HG02642 (cell line): ENCODE data around the gene SCMH1.

ENCODE experiments used
- ATAC-seq: cut with Tn5 transposase; IDR thresholded peaks from one replicate; pipeline ENCODE4 v1.9.1; 2021; ENCODE audit warnings: mild to moderate bottlenecking; ENCODE audit not compliant: unreplicated experiment, poor library complexity

Gene SCMH1

GRCh38 chr1:41015897-41016470, 226.1 kb downstream of the SCMH1 start:
- no peak for ATAC-seq

- no peak for ATAC-seq
These were observed 226.7 kb downstream of the SCMH1 start for GRCh38 chr1:41015281-41015896.

- no peak for ATAC-seq
These were observed 227.2 kb downstream of the SCMH1 start for GRCh38 chr1:41014871-41015270.

GRCh38 chr1:41013796-41014195, 228.3 kb downstream of the SCMH1 start:
- ATAC-seq = no peak

GRCh38 chr1:41013024-41013423, 229.1 kb downstream of the SCMH1 start:
- ATAC-seq = no peak

GRCh38 chr1:41010345-41010744, 231.8 kb downstream of the SCMH1 start:
- ATAC-seq = no peak

- no peak for ATAC-seq
These were observed 232.6 kb downstream of the SCMH1 start for GRCh38 chr1:41009466-41009865.

GRCh38 chr1:41006942-41007865, 234.9 kb downstream of the SCMH1 start:
- ATAC-seq = no peak

- ATAC-seq = no peak
These were observed 236.2 kb downstream of the SCMH1 start for GRCh38 chr1:41005876-41006275.

GRCh38 chr1:41003640-41004220, 238.4 kb downstream of the SCMH1 start:
- peak; percentile 97 for ATAC-seq

- ATAC-seq = no peak
These were observed 238.9 kb downstream of the SCMH1 start for GRCh38 chr1:41003127-41003639.

- ATAC-seq = no peak
These were observed 243.4 kb downstream of the SCMH1 start for GRCh38 chr1:40998668-40999067.

GRCh38 chr1:40997096-40997495, 245.0 kb downstream of the SCMH1 start:
- no peak for ATAC-seq

- no peak for ATAC-seq
These were observed 253.0 kb downstream of the SCMH1 start for GRCh38 chr1:40989066-40989465.

- no peak for ATAC-seq
These were observed 253.8 kb downstream of the SCMH1 start for GRCh38 chr1:40988280-40988679.

- ATAC-seq = no peak
These were observed 254.4 kb downstream of the SCMH1 start for GRCh38 chr1:40987439-40988276.

GRCh38 chr1:40986956-40987355, 255.2 kb downstream of the SCMH1 start:
- no peak for ATAC-seq

GRCh38 chr1:40986328-40986783, 255.8 kb downstream of the SCMH1 start:
- ATAC-seq = no peak

- no peak for ATAC-seq
These were observed 256.2 kb downstream of the SCMH1 start for GRCh38 chr1:40985875-40986274.

- no peak for ATAC-seq
These were observed 256.9 kb downstream of the SCMH1 start for GRCh38 chr1:40985161-40985560.
